HCT116 (cell line): ENCODE data around the gene FEM1B. TPM values are rescaled to one million over a fixed set of nuclear protein-coding genes. Genes with fewer than 3 reads are reported as not detected.
A peak's percentile ranks its signal among the peaks of the same experiment; 100 is the strongest.
"Not testable (repeated sequence)": the region's sequence is repeated elsewhere in the genome, so short reads cannot be mapped to it uniquely, and the experiment has no call there.

Source experiments
- ATAC-seq: fragments of 200-7000 bp; cut with Tn5 transposase; 2 replicates; pipeline ENCODE4 v1.9.1; 2020; ENCODE audit warnings: mild to moderate bottlenecking, moderate library complexity
- BruUV-seq: library from RNA; stranded (reverse); fragments of 400-500 nt; replicated peaks from 2 replicates; lab custom pipeline; 2021; lab: Mats Ljungman, UMichigan
- CTCF ChIA-PET: fragments of 300-600 bp; sonication (Branson Sonifier 250); formaldehyde crosslinking; loops from one replicate; lab custom pipeline; 2021; ENCODE audit warnings: antibody characterized with exemption; lab: Charles Lee
- POLR2A ChIA-PET: fragments of 300-600, 350-600 bp; sonication (Branson Sonifier 250); formaldehyde crosslinking; loops from one replicate; lab custom pipeline; 2021; ENCODE audit warnings: antibody characterized with exemption; lab: Charles Lee
- RAD21 ChIA-PET, 2 experiments: fragments of 300-600 bp; sonication (Branson Sonifier 250); formaldehyde crosslinking; loops; one replicate each; lab custom pipeline; 2023; ENCODE audit warnings: low total read pairs in 2 of 2; ENCODE audit not compliant: uncharacterized antibody in 2 of 2, unreplicated experiment in 2 of 2, low non-redundant PET in 1 of 2; lab: Charles Lee
- DNase-seq: peaks from one replicate; pipeline ENCODE4 v3.0.0-alpha.2; 2010; ENCODE audit warnings: low read depth, low spot score
- H2AFZ ChIP-seq: fragments of 200-600 bp; shearing (Covaris generic), sonication (generic); 2 replicates; pipeline ENCODE4 v1.6.1; 2017; ENCODE audit warnings: low read depth, mixed run types, mixed read lengths, antibody characterized with exemption, low read length; ENCODE audit not compliant: poor library complexity, severe bottlenecking
- H3K27ac ChIP-seq: 2 replicates; pipeline ENCODE4 v1.5.1; 2012; ENCODE audit warnings: low read depth, low read length
- H3K27me3 ChIP-seq: fragments of 200-600 bp; sonication (generic); 2 replicates; pipeline ENCODE4 v1.6.1; 2016; ENCODE audit warnings: mixed run types, low read length, mixed read lengths; ENCODE audit not compliant: insufficient read depth
- H3K36me3 ChIP-seq, 2 experiments: fragments of 200-500 bp in 1 of 2; fragments of 200-600 bp in 1 of 2; sonication (Bioruptor generic) in 1 of 2; sonication (generic) in 1 of 2; 2 replicates each; pipeline versions ENCODE4 v1.5.1 to v1.6.1; 2014 to 2016; ENCODE audit warnings: low read length in 2 of 2, inconsistent platforms in 1 of 2, mixed read lengths in 1 of 2, mixed run types in 1 of 2; ENCODE audit not compliant: insufficient read depth in 2 of 2, control insufficient read depth in 1 of 2
- H3K4me1 ChIP-seq, 2 experiments: fragments of 200-600 bp in 1 of 2; sonication (generic) in 1 of 2; 2 replicates each; pipeline versions ENCODE4 v1.5.1 to v1.6.1; 2012 to 2017; ENCODE audit warnings: low read length in 2 of 2, inconsistent platforms in 1 of 2, mild to moderate bottlenecking in 1 of 2, mixed read lengths in 1 of 2, mixed run types in 1 of 2, moderate library complexity in 1 of 2; ENCODE audit not compliant: insufficient read depth in 2 of 2, control insufficient read depth in 1 of 2
- H3K4me2 ChIP-seq: fragments of 200-600 bp; sonication (generic); 2 replicates; pipeline ENCODE4 v1.6.1; 2017; ENCODE audit warnings: mixed run types, low read length, mixed read lengths
- H3K4me3 ChIP-seq, 2 experiments: fragments of 200-600 bp in 1 of 2; sonication (generic) in 1 of 2; replicated peaks in 1 of 2; 2 replicates each; pipeline ENCODE4 v1.5.1; 2011 to 2016; ENCODE audit warnings: low read length in 2 of 2, control low read depth in 1 of 2, low read depth in 1 of 2, mild to moderate bottlenecking in 1 of 2, mixed read lengths in 1 of 2, mixed run types in 1 of 2
- H3K79me2 ChIP-seq: fragments of 200-600 bp; sonication (generic); 2 replicates; pipeline ENCODE4 v1.6.1; 2017; ENCODE audit warnings: mild to moderate bottlenecking, mixed run types, low read length, moderate library complexity, mixed read lengths; ENCODE audit not compliant: insufficient read depth
- H3K9ac ChIP-seq: fragments of 200-600 bp; sonication (generic); 2 replicates; pipeline ENCODE4 v1.6.1; 2016; ENCODE audit warnings: low read length, mixed read lengths
- H3K9me2 ChIP-seq: fragments of 200-600 bp; sonication (generic), shearing (Covaris generic); 2 replicates; pipeline ENCODE4 v1.6.1; 2017; ENCODE audit warnings: mixed run types, mild to moderate bottlenecking, moderate library complexity; ENCODE audit not compliant: insufficient read depth
- H3K9me3 ChIP-seq, 2 experiments: fragments of 200-500 bp in 1 of 2; fragments of 200-600 bp in 1 of 2; sonication (Bioruptor generic) in 1 of 2; sonication (generic) in 1 of 2; 2 replicates each; pipeline ENCODE4 v1.6.1; 2014 to 2017; ENCODE audit warnings: low read length in 2 of 2, mixed read lengths in 2 of 2, inconsistent platforms in 1 of 2, low read depth in 1 of 2, mild to moderate bottlenecking in 1 of 2, mixed run types in 1 of 2, moderate library complexity in 1 of 2; ENCODE audit not compliant: control insufficient read depth in 1 of 2, insufficient read depth in 1 of 2
- H4K20me1 ChIP-seq: fragments of 200-600 bp; sonication (generic), shearing (Covaris generic); 2 replicates; pipeline ENCODE4 v1.6.1; 2017; ENCODE audit warnings: mixed run types, mild to moderate bottlenecking, moderate library complexity; ENCODE audit not compliant: insufficient read depth
- ATF3 ChIP-seq: IDR thresholded peaks from 2 replicates; pipeline ENCODE4 v1.6.1; 2012
- CEBPB ChIP-seq: IDR thresholded peaks from 2 replicates; pipeline ENCODE4 v1.6.1; 2012; ENCODE audit warnings: low read depth
- CTCF ChIP-seq, 3 experiments: fragments of 200-600 bp in 1 of 3; sonication (generic) in 1 of 3; IDR thresholded peaks in 2 of 3; conservative IDR thresholded peaks in 1 of 3; 2 replicates each; pipeline ENCODE4 v1.5.1; 2012 to 2017; ENCODE audit warnings: low read depth in 2 of 3, low read length in 2 of 3, antibody characterized with exemption in 1 of 3, borderline replicate concordance in 1 of 3, control low read depth in 1 of 3, mild to moderate bottlenecking in 1 of 3, mixed read lengths in 1 of 3, mixed run types in 1 of 3, moderate library complexity in 1 of 3; ENCODE audit not compliant: insufficient read depth in 1 of 3
- EGR1 ChIP-seq: IDR thresholded peaks from 2 replicates; pipeline ENCODE4 v1.6.1; 2012; ENCODE audit warnings: low read depth
- EZH2 ChIP-seq: fragments of 200-600 bp; sonication (generic); IDR thresholded peaks from 2 replicates; pipeline ENCODE4 v1.6.1; 2017; ENCODE audit warnings: antibody characterized with exemption, mixed run types
- EZH2phosphoT487 ChIP-seq: fragments of 200-600 bp; IDR thresholded peaks from 2 replicates; pipeline ENCODE4 v1.6.1; 2018; ENCODE audit warnings: antibody characterized with exemption, borderline replicate concordance
- FOSL1 ChIP-seq: IDR thresholded peaks from 2 replicates; pipeline ENCODE4 v1.6.1; 2012; ENCODE audit warnings: low read depth
- JUND ChIP-seq: IDR thresholded peaks from 2 replicates; pipeline ENCODE4 v1.6.1; 2012
- MAX ChIP-seq: IDR thresholded peaks from 2 replicates; pipeline ENCODE4 v1.6.1; 2012
- POLR2A ChIP-seq: IDR thresholded peaks from 2 replicates; pipeline ENCODE4 v1.7.0; 2011; ENCODE audit warnings: borderline replicate concordance; ENCODE audit not compliant: insufficient read depth, insufficient read length; ENCODE audit errors: extremely low read depth
- POLR2AphosphoS5 ChIP-seq: IDR thresholded peaks from 2 replicates; pipeline ENCODE4 v1.6.1; 2011; ENCODE audit warnings: mild to moderate bottlenecking, low read depth, low read length, moderate library complexity
- RAD21 ChIP-seq: IDR thresholded peaks from 2 replicates; pipeline ENCODE4 v1.6.1; 2012; ENCODE audit warnings: low read depth, mild to moderate bottlenecking
- SP1 ChIP-seq: IDR thresholded peaks from 2 replicates; pipeline ENCODE4 v1.6.1; 2012; ENCODE audit warnings: low read depth
- ZNF274 ChIP-seq: fragments of 200-500 bp; sonication (Bioruptor generic); IDR thresholded peaks from 2 replicates; pipeline ENCODE4 v1.6.1; 2014; ENCODE audit warnings: mild to moderate bottlenecking, low read depth, low read length, inconsistent platforms
- intact Hi-C: fragments of 100-400 bp; cut with micrococcal nuclease; formaldehyde crosslinking; loops from 2 replicates; pipeline ENCODE4 v1.10.0; 2022
- total RNA-seq: library from RNA; stranded (reverse); gene quantifications from one replicate; pipeline ENCODE4 v1.2.1, GENCODE V29; 2021; ENCODE audit not compliant: unreplicated experiment
- TF ChIP-seq, protein P1 (sequence below): IDR thresholded peaks from 2 replicates; pipeline ENCODE4 v1.6.1; 2011; ENCODE audit warnings: mild to moderate bottlenecking, low read length, moderate library complexity; ENCODE audit not compliant: insufficient replicate concordance; ENCODE audit errors: extremely low read depth

The FEM1B gene
- total RNA-seq, 1 experiment from 2014 or later, result 39.7 TPM

DNA sequence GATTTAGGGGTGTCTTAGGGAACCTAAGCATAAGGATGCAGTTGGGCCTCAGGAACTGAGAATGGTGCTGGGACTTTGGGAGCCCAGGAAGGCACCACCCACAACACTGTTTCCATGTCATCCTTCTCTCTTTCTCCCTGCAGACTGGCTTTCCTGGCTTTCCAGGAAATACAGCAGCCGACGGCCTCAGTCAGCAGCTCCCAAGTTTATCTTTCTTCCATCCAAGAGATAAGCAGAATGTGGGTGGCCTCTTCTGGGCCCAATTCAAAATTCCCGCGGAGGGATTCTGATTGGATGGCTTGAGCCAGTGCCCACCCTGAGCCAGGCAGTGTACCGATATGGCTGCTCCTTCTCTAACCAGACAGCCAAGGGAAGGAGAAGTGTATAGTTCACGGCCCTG, 43.5 kb upstream of the FEM1B start (continued):
- TF ChIP-seq, protein P1, sequence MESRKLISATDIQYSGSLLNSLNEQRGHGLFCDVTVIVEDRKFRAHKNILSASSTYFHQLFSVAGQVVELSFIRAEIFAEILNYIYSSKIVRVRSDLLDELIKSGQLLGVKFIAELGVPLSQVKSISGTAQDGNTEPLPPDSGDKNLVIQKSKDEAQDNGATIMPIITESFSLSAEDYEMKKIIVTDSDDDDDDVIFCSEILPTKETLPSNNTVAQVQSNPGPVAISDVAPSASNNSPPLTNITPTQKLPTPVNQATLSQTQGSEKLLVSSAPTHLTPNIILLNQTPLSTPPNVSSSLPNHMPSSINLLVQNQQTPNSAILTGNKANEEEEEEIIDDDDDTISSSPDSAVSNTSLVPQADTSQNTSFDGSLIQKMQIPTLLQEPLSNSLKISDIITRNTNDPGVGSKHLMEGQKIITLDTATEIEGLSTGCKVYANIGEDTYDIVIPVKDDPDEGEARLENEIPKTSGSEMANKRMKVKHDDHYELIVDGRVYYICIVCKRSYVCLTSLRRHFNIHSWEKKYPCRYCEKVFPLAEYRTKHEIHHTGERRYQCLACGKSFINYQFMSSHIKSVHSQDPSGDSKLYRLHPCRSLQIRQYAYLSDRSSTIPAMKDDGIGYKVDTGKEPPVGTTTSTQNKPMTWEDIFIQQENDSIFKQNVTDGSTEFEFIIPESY, result no peak
- TF ChIP-seq, all 23 proteins: peak for 0

DNA sequence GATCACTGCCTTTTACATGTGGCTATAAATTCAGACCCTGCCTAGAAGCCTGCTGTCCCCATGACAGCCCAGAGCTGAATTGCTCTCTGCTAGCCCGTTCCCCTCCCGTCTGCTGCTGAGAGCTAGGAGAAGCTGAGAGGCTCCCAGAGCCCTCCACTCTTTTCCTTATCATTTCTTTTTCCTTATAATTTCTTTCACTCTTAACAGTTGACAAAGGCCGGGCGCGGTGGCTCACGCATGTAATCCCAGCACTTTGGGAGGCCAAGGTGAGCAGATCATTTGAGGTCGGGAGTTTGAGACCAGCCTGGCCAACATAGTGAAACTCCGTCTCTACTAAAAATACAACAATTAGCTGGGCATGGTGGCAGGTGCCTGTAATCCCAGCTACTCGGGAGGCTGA, 43.0 kb upstream of the FEM1B start:
- H3K27ac ChIP-seq, H3K9me3 ChIP-seq, H3K9me2 ChIP-seq, H3K4me2 ChIP-seq, H3K36me3 ChIP-seq, H3K4me3 ChIP-seq, H3K9ac ChIP-seq, CTCF ChIA-PET, ATAC-seq, H3K27me3 ChIP-seq, H3K79me2 ChIP-seq, intact Hi-C loops, BruUV-seq, H2AFZ ChIP-seq, H4K20me1 ChIP-seq, DNase-seq, RAD21 ChIA-PET: not testable (repeated sequence)
- POLR2A ChIA-PET, result interaction anchor here (0.6 kb wide), 1 partner anchor 35 kb away, joined by 3 read pairs; no protein-coding TSS in a partner anchor
- peaks cover 6 to 16% of the 10 kb centered on the region in 2 experiments; a peak in 3 of 4 replicates for H3K4me1 ChIP-seq

- ChIA-PET CTCF (no interaction called here), POLR2A (interaction anchor here (0.6 kb wide), 1 partner anchor 34 kb away, joined by 3 read pairs; no protein-coding TSS in a partner anchor), RAD21 (no interaction called here)
- no peaks in the 10 kb centered on the region for H3K9me2 ChIP-seq
- no peak overlapping the region for H3K27ac ChIP-seq
- intact Hi-C loops, result no loop called here
- no peak overlapping the region for H2AFZ ChIP-seq
- no peaks in the 10 kb centered on the region for H3K36me3 ChIP-seq
- peaks cover 4 to 12% of the 10 kb centered on the region in 2 experiments; a peak in 3 of 4 replicates for H3K4me1 ChIP-seq
- ATAC-seq (peak; percentile 56; the same call in 1 of the 2 replicates), DNase-seq (no peak)
- H3K27me3 ChIP-seq, result no peaks in the 10 kb centered on the region
- no peak overlapping the region for H3K9ac ChIP-seq
- no peak for TF ChIP-seq FOSL1
- TF ChIP-seq ATF3, result no peak
- no peak for TF ChIP-seq CTCF (IDR thresholded peaks at IDR 0.05 in 2 of 3, conservative IDR thresholded peaks at IDR 0.05 in 1 of 3; ENCODE audit: borderline replicate concordance in 1 of 3, insufficient read depth in 1 of 3, low read depth in 2 of 3, low read length in 2 of 3)
- no peak for TF ChIP-seq EZH2phosphoT487
- no peak for TF ChIP-seq POLR2AphosphoS5
- no peak for TF ChIP-seq RAD21
- no peak for TF ChIP-seq JUND
- no peak for TF ChIP-seq EGR1
- TF ChIP-seq CEBPB, result no peak
- TF ChIP-seq MAX, result no peak
- TF ChIP-seq SP1, result no peak
- TF ChIP-seq EZH2, result no peak
- no peak for TF ChIP-seq POLR2A
- TF ChIP-seq ZNF274, result no peak
- no peaks in the 10 kb centered on the region for H3K9me3 ChIP-seq
- no peaks in the 10 kb centered on the region for H4K20me1 ChIP-seq
- no TSS peak for BruUV-seq
- no peak overlapping the region; the same call in 1 of the 2 replicates for H3K4me2 ChIP-seq
- no peak overlapping the region for H3K4me3 ChIP-seq
- H3K79me2 ChIP-seq, result no peaks in the 10 kb centered on the region
These were observed 42.5 kb upstream of the FEM1B start for GRCh38 chr15:68235022-68235421.
